A549 (cell line): ENCODE measurements around the gene SOX2. TPM values are rescaled to one million over a fixed set of nuclear protein-coding genes. Genes with fewer than 3 reads are reported as not detected.

Experiments
- ATAC-seq, 2 experiments: fragments of 200-7000 bp in 1 of 2; fragments of >200 bp in 1 of 2; cut with Nextera tagmentation in 1 of 2; cut with Tn5 transposase in 1 of 2; 3 replicates each; pipeline versions ENCODE4 v1.8.0 to v1.9.1; 2018 to 2020; ENCODE audit warnings: mild to moderate bottlenecking in 1 of 2, moderate library complexity in 1 of 2
- CTCF ChIA-PET: fragments of 300-600 bp; sonication (Branson Sonifier 250); formaldehyde crosslinking; extraction: SDS; loops from one replicate; lab custom pipeline; 2021; ENCODE audit warnings: antibody characterized with exemption, inconsistent platforms; lab: Yijun Ruan, JAX
- POLR2A ChIA-PET: fragments of 350-600 bp; formaldehyde crosslinking; extraction: SDS; loops from one replicate; lab custom pipeline; 2021; ENCODE audit warnings: antibody characterized with exemption, inconsistent platforms; lab: Yijun Ruan, JAX
- DNase-seq, 2 experiments: peaks; one replicate each; pipeline versions ENCODE4 v3.0.0 to v3.0.0-alpha.2; 2011 to 2016; ENCODE audit warnings: low read depth in 1 of 2, low spot score in 1 of 2
- FAIRE-seq: peaks from 2 replicates; lab custom pipeline; 2011; peaks lifted over from hg19 to GRCh38; lab: Jason Lieb, UNC
- H3K27ac ChIP-seq, 2 experiments: fragments of >200 bp; sonication (Bioruptor Twin); formaldehyde crosslinking; 3 replicates each; pipeline ENCODE4 v1.5.1; 2016 to 2017
- H3K4me1 ChIP-seq: fragments of >200 bp; sonication (Bioruptor Twin); formaldehyde crosslinking; 3 replicates; pipeline ENCODE4 v1.6.1; 2016
- H3K4me2 ChIP-seq: fragments of >200 bp; sonication (Bioruptor Twin); formaldehyde crosslinking; 3 replicates; pipeline ENCODE4 v1.6.1; 2016
- H3K4me3 ChIP-seq: fragments of >200 bp; sonication (Bioruptor Twin); formaldehyde crosslinking; 3 replicates; pipeline ENCODE4 v1.5.1; 2016
- H3K9me3 ChIP-seq: fragments of >200 bp; sonication (Bioruptor Twin); formaldehyde crosslinking; 3 replicates; pipeline ENCODE4 v1.6.1; 2016
- CBX2 ChIP-seq: fragments of 200-600 bp; sonication (generic); IDR thresholded peaks from 2 replicates; pipeline ENCODE4 v1.6.1; 2016; ENCODE audit warnings: low read depth, mild to moderate bottlenecking, borderline replicate concordance
- CEBPB ChIP-seq, 2 experiments: fragments of >200 bp in 1 of 2; sonication (Bioruptor Twin) in 1 of 2; formaldehyde crosslinking in 1 of 2; IDR thresholded peaks; 2 replicates each; pipeline ENCODE4 v1.6.1; 2012 to 2016
- EHMT2 ChIP-seq: fragments of 200-600 bp; sonication (generic); IDR thresholded peaks from 2 replicates; pipeline ENCODE4 v1.6.1; 2016; ENCODE audit warnings: antibody characterized with exemption, low read depth, mild to moderate bottlenecking, moderate library complexity
- FOSL2 ChIP-seq, 2 experiments: fragments of 450-650 bp in 1 of 2; fragments of >200 bp in 1 of 2; sonication (Bioruptor Twin) in 1 of 2; formaldehyde crosslinking; IDR thresholded peaks; 2 replicates each; pipeline versions ENCODE4 v1.5.0 to v1.6.1; 2016 to 2020; ENCODE audit warnings: mild to moderate bottlenecking in 1 of 2, moderate library complexity in 1 of 2
- GATA3 ChIP-seq: IDR thresholded peaks from 2 replicates; pipeline ENCODE4 v1.6.1; 2012; ENCODE audit warnings: borderline replicate concordance
- HDAC2 ChIP-seq: fragments of 200-600 bp; sonication (generic); IDR thresholded peaks from 2 replicates; pipeline ENCODE4 v1.6.1; 2016
- KDM1A ChIP-seq: fragments of 200-600 bp; sonication (generic); IDR thresholded peaks from 2 replicates; pipeline ENCODE4 v1.6.1; 2016; ENCODE audit warnings: low read depth, mild to moderate bottlenecking
- MYC ChIP-seq: IDR thresholded peaks from 2 replicates; pipeline ENCODE4 v1.6.1; 2012; ENCODE audit warnings: mild to moderate bottlenecking, inconsistent platforms, low read length, improper control_type of control experiment, borderline replicate concordance
- NFE2L2 ChIP-seq: fragments of 150-350 bp; conservative IDR thresholded peaks from 2 replicates; pipeline ENCODE4 v1.6.1; 2014; ENCODE audit warnings: low read length
- PHF8 ChIP-seq: fragments of 200-600 bp; sonication (generic); IDR thresholded peaks from 2 replicates; pipeline ENCODE4 v1.6.1; 2016; ENCODE audit warnings: low read depth, mild to moderate bottlenecking, antibody characterized with exemption, moderate library complexity, borderline replicate concordance
- RCOR1 ChIP-seq: fragments of 150-350 bp; IDR thresholded peaks from 2 replicates; pipeline ENCODE4 v1.6.1; 2014; ENCODE audit warnings: antibody characterized with exemption, low read length, low read depth
- RNF2 ChIP-seq: fragments of 200-600 bp; sonication (generic); IDR thresholded peaks from 2 replicates; pipeline ENCODE4 v1.6.1; 2016; ENCODE audit warnings: low read depth, mild to moderate bottlenecking, antibody characterized with exemption, moderate library complexity, borderline replicate concordance
- SREBF2 ChIP-seq: fragments of 450-650 bp; IDR thresholded peaks from 2 replicates; pipeline ENCODE4 v1.6.1; 2014; ENCODE audit warnings: mild to moderate bottlenecking, moderate library complexity
- TFCP2L1 ChIP-seq: fragments of 250-450 bp; sonication (Bioruptor Pico); IDR thresholded peaks from 2 replicates; pipeline ENCODE4 v1.5.0; 2021; ENCODE audit warnings: mild to moderate bottlenecking
- TP53 ChIP-seq: fragments of 250-450 bp; sonication (Bioruptor Pico); IDR thresholded peaks from 2 replicates; pipeline ENCODE4 v1.5.0; 2021; ENCODE audit warnings: mild to moderate bottlenecking, moderate library complexity
- WGBS: methylation state at CpG from one replicate; pipeline ENCODE4 v1.1.6; 2017; ENCODE audit errors: missing lambda C conversion rate; 5-methylcytosine and 5-hydroxymethylcytosine counted together
- polyA plus RNA-seq, 4 experiments: library from polyadenylated mRNA; depleted of rRNA in 3 of 4; stranded (reverse); fragments of >200 nt; fragmentation: RNase III in 1 of 4; extraction: RNeasy Plus Mini Kit Qiagen cat#74134 plus additional on column Dnase treatment in 1 of 4; gene quantifications; 2 replicates in 3 of 4; 3 replicates in 1 of 4; pipeline ENCODE4 v1.2.3, GENCODE V29; 2011 to 2017
- TF ChIP-seq, protein P1 (sequence below): fragments of 150-350 bp; IDR thresholded peaks from 2 replicates; pipeline ENCODE4 v1.6.1; 2014; ENCODE audit warnings: low read depth, mild to moderate bottlenecking, low read length
- TF ChIP-seq, protein P2 (sequence below): fragments of >200 bp; sonication (Bioruptor Twin); formaldehyde crosslinking; IDR thresholded peaks from 3 replicates; pipeline ENCODE4 v1.6.1; 2016
- TF ChIP-seq, protein P3 (sequence below): fragments of 200-600 bp; sonication (generic); IDR thresholded peaks from 2 replicates; pipeline ENCODE4 v1.6.1; 2016; ENCODE audit warnings: antibody characterized with exemption, mild to moderate bottlenecking, moderate library complexity

Gene SOX2
- polyA plus RNA-seq, 2 of the 4 experiments (the other 2 are of a cell fraction) = 2.2 to 3.4 TPM

DNA sequence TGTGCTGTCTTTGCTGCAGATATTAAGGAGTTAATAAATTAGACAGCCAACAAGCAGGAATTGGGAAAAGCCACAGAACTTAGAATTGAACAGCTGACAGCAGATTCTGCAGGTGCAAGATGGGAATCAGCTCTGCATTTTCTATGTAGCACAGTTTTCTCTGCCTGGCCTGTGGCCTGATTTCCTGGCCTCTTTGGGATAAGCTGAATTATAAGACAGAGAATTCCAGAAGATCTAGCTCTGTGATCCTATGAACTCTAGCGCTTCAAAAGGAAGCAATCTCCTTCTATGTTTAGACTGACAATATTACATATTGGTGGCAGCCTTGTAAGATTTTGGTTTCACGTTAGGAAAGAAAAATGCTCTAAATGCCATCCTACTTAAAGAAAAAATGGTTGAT is 24.0 kb upstream of the SOX2 start:
- Histone ChIP-seq H3K9me3 (no peaks in the 10 kb centered on the region), H3K4me1 (no peaks in the 10 kb centered on the region), H3K27ac (no peak overlapping the region), H3K4me3 (no peak overlapping the region), H3K4me2 (no peak overlapping the region)
- TF ChIP-seq EHMT2 = no peak
- TF ChIP-seq, protein P1, sequence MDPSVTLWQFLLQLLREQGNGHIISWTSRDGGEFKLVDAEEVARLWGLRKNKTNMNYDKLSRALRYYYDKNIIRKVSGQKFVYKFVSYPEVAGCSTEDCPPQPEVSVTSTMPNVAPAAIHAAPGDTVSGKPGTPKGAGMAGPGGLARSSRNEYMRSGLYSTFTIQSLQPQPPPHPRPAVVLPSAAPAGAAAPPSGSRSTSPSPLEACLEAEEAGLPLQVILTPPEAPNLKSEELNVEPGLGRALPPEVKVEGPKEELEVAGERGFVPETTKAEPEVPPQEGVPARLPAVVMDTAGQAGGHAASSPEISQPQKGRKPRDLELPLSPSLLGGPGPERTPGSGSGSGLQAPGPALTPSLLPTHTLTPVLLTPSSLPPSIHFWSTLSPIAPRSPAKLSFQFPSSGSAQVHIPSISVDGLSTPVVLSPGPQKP = no peak
- no peak for TF ChIP-seq RCOR1
- TF ChIP-seq CEBPB (IDR thresholded peaks at IDR 0.05) = no peak
- no peak for TF ChIP-seq TP53 (CRISPR knock-in tag)
- TF ChIP-seq KDM1A = no peak
- TF ChIP-seq, protein P2, sequence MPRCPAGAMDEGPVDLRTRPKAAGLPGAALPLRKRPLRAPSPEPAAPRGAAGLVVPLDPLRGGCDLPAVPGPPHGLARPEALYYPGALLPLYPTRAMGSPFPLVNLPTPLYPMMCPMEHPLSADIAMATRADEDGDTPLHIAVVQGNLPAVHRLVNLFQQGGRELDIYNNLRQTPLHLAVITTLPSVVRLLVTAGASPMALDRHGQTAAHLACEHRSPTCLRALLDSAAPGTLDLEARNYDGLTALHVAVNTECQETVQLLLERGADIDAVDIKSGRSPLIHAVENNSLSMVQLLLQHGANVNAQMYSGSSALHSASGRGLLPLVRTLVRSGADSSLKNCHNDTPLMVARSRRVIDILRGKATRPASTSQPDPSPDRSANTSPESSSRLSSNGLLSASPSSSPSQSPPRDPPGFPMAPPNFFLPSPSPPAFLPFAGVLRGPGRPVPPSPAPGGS = no peak
- TF ChIP-seq HDAC2 = no peak
- TF ChIP-seq NFE2L2 = no peak
- no peak for TF ChIP-seq FOSL2 (IDR thresholded peaks at IDR 0.05)
- no peak for TF ChIP-seq FOSL2 (CRISPR knock-in tag; IDR thresholded peaks at IDR 0.05)
- no peak for ATAC-seq
- ChIA-PET POLR2A (no interaction called here), CTCF (interaction anchor here (0.9 to 1.5 kb wide), 2 partner anchors 14 to 996 kb away, joined by 3 to 4 read pairs; no protein-coding TSS in a partner anchor)
- WGBS = 71% methylated on average over 2 of the region's 2 CpGs
- DNase-seq = no peak
- FAIRE-seq = no peak

DNA sequence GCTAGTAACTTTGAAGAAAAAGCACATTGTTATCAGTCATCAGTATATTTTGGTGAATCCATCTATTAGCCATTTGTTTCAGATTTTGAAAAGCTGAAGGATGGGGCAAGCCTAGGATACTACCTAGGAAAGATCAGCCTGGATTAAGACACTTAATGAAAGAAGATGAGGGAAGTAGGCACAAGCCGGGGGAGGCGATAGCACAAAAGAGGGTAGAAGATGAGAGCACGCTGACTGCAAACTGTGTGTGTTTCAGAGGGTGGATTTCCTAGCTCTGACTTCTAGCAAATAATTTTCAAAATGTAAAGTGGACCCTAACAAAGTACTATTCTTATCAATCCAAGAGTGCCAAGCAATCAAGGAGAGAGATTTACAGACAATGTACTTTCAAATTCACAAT is 22.2 kb upstream of the SOX2 start:
- Histone ChIP-seq H3K9me3 (no peaks in the 10 kb centered on the region), H3K4me2 (no peak overlapping the region), H3K4me1 (no peaks in the 10 kb centered on the region), H3K27ac (no peak overlapping the region), H3K4me3 (no peak overlapping the region)
- 68% methylated on average over 3 of the region's 3 CpGs for WGBS
- no peak for ATAC-seq
- no peak for TF ChIP-seq GATA3
- no peak for TF ChIP-seq TFCP2L1 (CRISPR knock-in tag)
- TF ChIP-seq, protein P2 = no peak
- no peak for TF ChIP-seq RNF2
- TF ChIP-seq SREBF2 = no peak
- no peak for TF ChIP-seq RCOR1
- TF ChIP-seq, protein P3, sequence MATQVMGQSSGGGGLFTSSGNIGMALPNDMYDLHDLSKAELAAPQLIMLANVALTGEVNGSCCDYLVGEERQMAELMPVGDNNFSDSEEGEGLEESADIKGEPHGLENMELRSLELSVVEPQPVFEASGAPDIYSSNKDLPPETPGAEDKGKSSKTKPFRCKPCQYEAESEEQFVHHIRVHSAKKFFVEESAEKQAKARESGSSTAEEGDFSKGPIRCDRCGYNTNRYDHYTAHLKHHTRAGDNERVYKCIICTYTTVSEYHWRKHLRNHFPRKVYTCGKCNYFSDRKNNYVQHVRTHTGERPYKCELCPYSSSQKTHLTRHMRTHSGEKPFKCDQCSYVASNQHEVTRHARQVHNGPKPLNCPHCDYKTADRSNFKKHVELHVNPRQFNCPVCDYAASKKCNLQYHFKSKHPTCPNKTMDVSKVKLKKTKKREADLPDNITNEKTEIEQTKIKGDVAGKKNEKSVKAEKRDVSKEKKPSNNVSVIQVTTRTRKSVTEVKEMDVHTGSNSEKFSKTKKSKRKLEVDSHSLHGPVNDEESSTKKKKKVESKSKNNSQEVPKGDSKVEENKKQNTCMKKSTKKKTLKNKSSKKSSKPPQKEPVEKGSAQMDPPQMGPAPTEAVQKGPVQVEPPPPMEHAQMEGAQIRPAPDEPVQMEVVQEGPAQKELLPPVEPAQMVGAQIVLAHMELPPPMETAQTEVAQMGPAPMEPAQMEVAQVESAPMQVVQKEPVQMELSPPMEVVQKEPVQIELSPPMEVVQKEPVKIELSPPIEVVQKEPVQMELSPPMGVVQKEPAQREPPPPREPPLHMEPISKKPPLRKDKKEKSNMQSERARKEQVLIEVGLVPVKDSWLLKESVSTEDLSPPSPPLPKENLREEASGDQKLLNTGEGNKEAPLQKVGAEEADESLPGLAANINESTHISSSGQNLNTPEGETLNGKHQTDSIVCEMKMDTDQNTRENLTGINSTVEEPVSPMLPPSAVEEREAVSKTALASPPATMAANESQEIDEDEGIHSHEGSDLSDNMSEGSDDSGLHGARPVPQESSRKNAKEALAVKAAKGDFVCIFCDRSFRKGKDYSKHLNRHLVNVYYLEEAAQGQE = no peak
- no peak for TF ChIP-seq CBX2
- no peak for TF ChIP-seq MYC
- TF ChIP-seq NFE2L2 = no peak
- TF ChIP-seq PHF8 = no peak
- ChIA-PET CTCF (interaction anchor here (1.0 to 1.4 kb wide), 2 partner anchors 11 to 12 kb away, joined by 3 to 4 read pairs; no protein-coding TSS in a partner anchor), POLR2A (no interaction called here)
- no peak for DNase-seq
- FAIRE-seq = no peak
